ENCODE measurements around the gene OR2B6.

Gene OR2B6

DNA sequence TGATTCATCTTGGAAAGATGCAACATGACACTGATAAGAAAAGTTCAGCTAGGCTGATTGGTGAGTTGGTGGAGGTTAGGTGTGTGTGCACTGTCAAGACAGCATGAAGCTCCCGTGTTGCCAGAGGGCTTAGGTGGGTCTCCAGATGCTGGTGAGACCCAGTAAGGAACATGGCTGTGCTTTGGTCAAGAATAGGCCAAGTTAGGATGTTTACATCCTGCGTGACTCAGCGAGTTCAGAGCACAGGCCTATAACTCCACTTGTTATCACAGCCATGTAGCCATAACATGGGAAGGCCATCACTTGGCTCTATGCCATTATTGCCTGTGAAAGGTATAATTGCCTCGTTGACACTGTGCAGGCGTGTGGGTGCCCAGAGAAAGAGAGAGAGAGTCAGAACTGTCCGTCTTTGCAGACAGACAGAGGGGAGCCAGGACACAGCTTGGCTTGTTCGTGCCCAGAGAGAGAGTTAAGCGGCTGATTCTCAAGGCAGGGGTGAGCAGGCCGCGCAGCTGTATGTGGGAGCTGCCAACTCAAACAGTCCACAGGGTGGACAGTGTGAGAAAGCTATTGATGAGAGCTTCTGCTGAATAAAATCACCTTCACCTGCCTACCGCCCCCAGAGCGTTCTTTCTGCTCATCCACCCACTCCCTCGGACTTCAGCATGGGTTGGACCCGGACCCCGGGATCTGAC is 43.5 kb downstream of the OR2B6 start:
- DNase-seq (ENCODE audit: low read depth in 2 of 2): no peak

GRCh38 chr6:28001351-28001750 is 44.3 kb downstream of the OR2B6 start:
- no peak for DNase-seq (ENCODE audit: low read depth in 2 of 2)

GRCh38 chr6:28001751-28002150 is 44.7 kb downstream of the OR2B6 start:
- DNase-seq (ENCODE audit: low read depth in 2 of 2): no peak

- DNase-seq (ENCODE audit: low read depth in 2 of 2): no peak
Measured at GRCh38 chr6:28002161-28002560, 45.1 kb downstream of the OR2B6 start.

- no peak for DNase-seq (ENCODE audit: low read depth in 2 of 2)
Measured at GRCh38 chr6:28003059-28003458, 46.0 kb downstream of the OR2B6 start.

- DNase-seq (ENCODE audit: low read depth in 2 of 2): no peak
Measured at GRCh38 chr6:28003661-28004060, 46.6 kb downstream of the OR2B6 start.

- no peak for DNase-seq (ENCODE audit: low read depth in 2 of 2)
Measured at GRCh38 chr6:28004350-28005151, 47.5 kb downstream of the OR2B6 start.

GRCh38 chr6:28005152-28005890 is 48.3 kb downstream of the OR2B6 start:
- no peak for DNase-seq (ENCODE audit: low read depth in 2 of 2)

DNA sequence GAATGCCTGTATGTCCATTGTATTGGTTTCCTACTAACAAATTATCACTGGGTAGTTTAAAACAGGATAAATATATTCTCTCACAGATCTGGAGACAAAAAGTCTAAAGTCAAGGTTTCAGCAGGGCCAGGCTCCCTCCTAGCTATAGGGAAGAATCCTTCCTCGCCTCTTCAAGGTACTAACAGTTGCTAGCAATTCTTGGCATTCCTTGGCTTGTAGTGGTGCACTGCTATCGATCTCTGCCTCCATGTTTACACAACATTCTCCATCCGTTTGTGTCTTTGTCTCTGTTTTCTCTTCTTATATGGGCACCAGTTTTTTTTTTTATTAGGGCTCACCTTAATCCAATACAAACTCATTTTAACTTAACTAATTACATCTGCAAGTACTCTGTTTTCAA is 48.9 kb downstream of the OR2B6 start:
- DNase-seq (ENCODE audit: low read depth in 2 of 2): no peak

Data from stimulated activated CD4-positive, alpha-beta T cell treated with anti-CD3 and anti-CD28 coated beads, Interleukin-15, amount 100 ng/mL, for 48 hours (primary cell).